ENCODE data around the gene SLC6A18.
"Not testable (repeated sequence)": the region's sequence is repeated elsewhere in the genome, so short reads cannot be mapped to it uniquely, and the experiment has no call there.

SLC6A18 gene

GRCh38 chr5:1280177-1281037 lies 55.2 kb downstream of the SLC6A18 start:
- DNase-seq (ENCODE audit: low spot score), result no peak
- TF ChIP-seq CTCF (IDR thresholded peaks at IDR 0.05; ENCODE audit: extremely low read depth, insufficient read depth, missing control alignments), result no peak
- in situ Hi-C loops (cut with MboI; ENCODE audit: low pct_unique_long_range_greater_than_20kb, low sequenced_read_pairs, unreplicated experiment), result no loop called here

GRCh38 chr5:1281038-1281882 lies 56.1 kb downstream of the SLC6A18 start:
- DNase-seq (ENCODE audit: low spot score), result no peak
- no peak for TF ChIP-seq CTCF (IDR thresholded peaks at IDR 0.05; ENCODE audit: extremely low read depth, insufficient read depth, missing control alignments)
- in situ Hi-C loops (cut with MboI; ENCODE audit: low pct_unique_long_range_greater_than_20kb, low sequenced_read_pairs, unreplicated experiment), result no loop called here

GRCh38 chr5:1282131-1282992 lies 57.2 kb downstream of the SLC6A18 start:
- TF ChIP-seq CTCF (IDR thresholded peaks at IDR 0.05; ENCODE audit: extremely low read depth, insufficient read depth, missing control alignments), result no peak
- DNase-seq (ENCODE audit: low spot score), result no peak
- in situ Hi-C loops (cut with MboI; ENCODE audit: low pct_unique_long_range_greater_than_20kb, low sequenced_read_pairs, unreplicated experiment), result no loop called here

- in situ Hi-C loops (cut with MboI; ENCODE audit: low pct_unique_long_range_greater_than_20kb, low sequenced_read_pairs, unreplicated experiment); DNase-seq (ENCODE audit: low spot score): not testable (repeated sequence)
Measured at GRCh38 chr5:1282993-1283728, 58.0 kb downstream of the SLC6A18 start.

GRCh38 chr5:1283729-1284041 lies 58.5 kb downstream of the SLC6A18 start:
- in situ Hi-C loops (cut with MboI; ENCODE audit: low pct_unique_long_range_greater_than_20kb, low sequenced_read_pairs, unreplicated experiment); DNase-seq (ENCODE audit: low spot score): not testable (repeated sequence)

GRCh38 chr5:1284336-1284970 lies 59.3 kb downstream of the SLC6A18 start:
- in situ Hi-C loops (cut with MboI; ENCODE audit: low pct_unique_long_range_greater_than_20kb, low sequenced_read_pairs, unreplicated experiment); DNase-seq (ENCODE audit: low spot score): not testable (repeated sequence)

- in situ Hi-C loops (cut with MboI; ENCODE audit: low pct_unique_long_range_greater_than_20kb, low sequenced_read_pairs, unreplicated experiment), result no loop called here
- no peak for DNase-seq (ENCODE audit: low spot score)
- no peak for TF ChIP-seq CTCF (IDR thresholded peaks at IDR 0.05; ENCODE audit: extremely low read depth, insufficient read depth, missing control alignments)
Measured at GRCh38 chr5:1285141-1285540, 60.0 kb downstream of the SLC6A18 start.
